ENCODE results near the gene ZNF419.

Gene ZNF419

DNA sequence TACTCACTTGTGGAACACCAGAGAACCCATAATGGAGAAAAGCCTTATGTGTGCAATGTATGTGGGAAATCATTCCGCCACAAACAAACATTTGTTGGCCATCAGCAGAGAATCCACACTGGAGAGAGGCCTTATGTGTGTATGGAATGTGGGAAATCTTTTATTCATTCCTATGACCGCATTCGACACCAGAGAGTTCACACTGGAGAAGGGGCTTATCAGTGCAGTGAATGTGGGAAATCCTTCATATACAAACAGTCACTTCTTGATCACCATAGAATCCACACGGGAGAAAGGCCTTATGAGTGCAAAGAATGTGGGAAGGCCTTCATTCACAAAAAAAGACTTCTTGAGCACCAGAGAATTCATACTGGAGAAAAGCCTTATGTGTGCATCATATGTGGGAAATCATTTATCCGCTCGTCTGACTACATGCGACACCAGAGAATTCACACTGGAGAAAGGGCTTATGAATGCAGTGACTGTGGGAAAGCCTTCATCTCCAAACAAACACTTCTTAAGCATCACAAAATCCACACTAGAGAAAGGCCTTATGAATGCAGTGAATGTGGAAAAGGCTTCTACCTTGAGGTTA, 50.5 kb downstream of the ZNF419 start:
- DNase-seq (ENCODE audit: low spot score) = no peak
